GM19240 (cell line): ENCODE measurements around the gene TSPAN8.
"Not testable (repeated sequence)": the region's sequence is repeated elsewhere in the genome, so short reads cannot be mapped to it uniquely, and the experiment has no call there.

Experiments
- DNase-seq: peaks from one replicate; pipeline ENCODE4 v3.0.0; 2011; ENCODE audit warnings: low spot score; ENCODE audit not compliant: insufficient read length

TSPAN8 gene

GRCh38 chr12:71164568-71165197 is 6.9 kb upstream of the TSPAN8 start:
- DNase-seq, result no peak

GRCh38 chr12:71164166-71164565 is 6.4 kb upstream of the TSPAN8 start:
- no peak for DNase-seq

- no peak for DNase-seq
Measured at GRCh38 chr12:71162832-71163763, 5.3 kb upstream of the TSPAN8 start.

GRCh38 chr12:71161591-71161990 is 3.8 kb upstream of the TSPAN8 start:
- DNase-seq, result no peak

- DNase-seq, result no peak
Measured at GRCh38 chr12:71160585-71160984, 2.8 kb upstream of the TSPAN8 start.

- DNase-seq, result no peak
Measured at GRCh38 chr12:71159878-71160277, 2.1 kb upstream of the TSPAN8 start.

GRCh38 chr12:71159264-71159663 is 1.5 kb upstream of the TSPAN8 start:
- no peak for DNase-seq

- DNase-seq, result no peak
Measured at GRCh38 chr12:71158361-71158882, 623 bp upstream of the TSPAN8 start.

- no peak for DNase-seq
Measured at GRCh38 chr12:71155225-71155624, 2.6 kb downstream of the TSPAN8 start.

GRCh38 chr12:71152851-71153250 is 4.9 kb downstream of the TSPAN8 start:
- DNase-seq, result no peak

GRCh38 chr12:71150041-71150440 is 7.8 kb downstream of the TSPAN8 start:
- DNase-seq, result not testable (repeated sequence)

- DNase-seq, result no peak
Measured at GRCh38 chr12:71144682-71145081, 13.1 kb downstream of the TSPAN8 start.

- no peak for DNase-seq
Measured at GRCh38 chr12:71142956-71143355, 14.8 kb downstream of the TSPAN8 start.

- DNase-seq, result no peak
Measured at GRCh38 chr12:71142016-71142415, 15.8 kb downstream of the TSPAN8 start.

GRCh38 chr12:71141378-71141926 is 16.3 kb downstream of the TSPAN8 start:
- DNase-seq, result no peak

- DNase-seq, result no peak
Measured at GRCh38 chr12:71139153-71139735, 18.6 kb downstream of the TSPAN8 start.

- no peak for DNase-seq
Measured at GRCh38 chr12:71138011-71138410, 19.8 kb downstream of the TSPAN8 start.

GRCh38 chr12:71135812-71136176 is 22.0 kb downstream of the TSPAN8 start:
- no peak for DNase-seq

- DNase-seq, result no peak
Measured at GRCh38 chr12:71135077-71135811, 22.6 kb downstream of the TSPAN8 start.

GRCh38 chr12:71134405-71134804 is 23.4 kb downstream of the TSPAN8 start:
- no peak for DNase-seq

- no peak for DNase-seq
Measured at GRCh38 chr12:71130521-71131069, 27.2 kb downstream of the TSPAN8 start.
